GM23248 (cell line): ENCODE measurements around the gene AJAP1. TPM values are rescaled to one million over a fixed set of nuclear protein-coding genes. Genes with fewer than 3 reads are reported as not detected.

Experiments used
- DNase-seq: peaks from one replicate; pipeline ENCODE4 v3.0.0-alpha.2; 2015
- H2AFZ ChIP-seq: fragments of 200-600 bp; sonication (generic); 2 replicates; pipeline ENCODE4 v1.6.1; 2016; ENCODE audit warnings: antibody characterized with exemption
- H3F3A ChIP-seq: fragments of 200-600 bp; sonication (generic); 2 replicates; pipeline ENCODE4 v1.6.1; 2016; ENCODE audit warnings: mild to moderate bottlenecking, antibody characterized with exemption, mixed run types; ENCODE audit not compliant: insufficient read depth
- H3K27ac ChIP-seq: fragments of 200-600 bp; sonication (generic); 2 replicates; pipeline ENCODE4 v1.5.1; 2016; ENCODE audit warnings: mild to moderate bottlenecking
- H3K27me3 ChIP-seq: fragments of 200-600 bp; sonication (generic); replicated peaks from 2 replicates; pipeline ENCODE4 v1.6.1; 2016; ENCODE audit warnings: mild to moderate bottlenecking; ENCODE audit not compliant: insufficient read depth
- H3K36me3 ChIP-seq: fragments of 200-600 bp; sonication (generic); 2 replicates; pipeline ENCODE4 v1.6.1; 2016; ENCODE audit warnings: low read depth, mild to moderate bottlenecking
- H3K4me1 ChIP-seq: fragments of 200-600 bp; sonication (generic); 2 replicates; pipeline ENCODE4 v1.6.1; 2016; ENCODE audit warnings: mild to moderate bottlenecking; ENCODE audit not compliant: insufficient read depth
- H3K4me2 ChIP-seq: fragments of 200-600 bp; sonication (generic); one replicate; pipeline ENCODE4 v1.6.1; 2016; ENCODE audit warnings: mild to moderate bottlenecking; ENCODE audit not compliant: unreplicated experiment
- H3K4me3 ChIP-seq: fragments of 200-600 bp; sonication (generic); 2 replicates; pipeline ENCODE4 v1.5.1; 2016; ENCODE audit warnings: mild to moderate bottlenecking
- H3K79me2 ChIP-seq: fragments of 200-600 bp; sonication (generic); 2 replicates; pipeline ENCODE4 v1.6.1; 2016; ENCODE audit warnings: mild to moderate bottlenecking; ENCODE audit not compliant: insufficient read depth
- H3K9ac ChIP-seq: fragments of 200-600 bp; sonication (generic); 2 replicates; pipeline ENCODE4 v1.6.1; 2016; ENCODE audit warnings: mild to moderate bottlenecking
- H3K9me2 ChIP-seq: fragments of 200-600 bp; sonication (generic); 2 replicates; pipeline ENCODE4 v1.6.1; 2016; ENCODE audit warnings: mixed run types, mild to moderate bottlenecking, moderate library complexity; ENCODE audit not compliant: insufficient read depth
- H3K9me3 ChIP-seq: fragments of 200-600 bp; sonication (generic); one replicate; pipeline ENCODE4 v1.6.1; 2017; ENCODE audit warnings: low read depth
- H4K20me1 ChIP-seq: fragments of 200-600 bp; sonication (generic); 2 replicates; pipeline ENCODE4 v1.6.0; 2016; ENCODE audit not compliant: insufficient read depth
- EZH2 ChIP-seq: fragments of 200-600 bp; sonication (generic); IDR thresholded peaks from 2 replicates; pipeline ENCODE4 v1.6.1; 2018; ENCODE audit warnings: antibody characterized with exemption, mild to moderate bottlenecking; ENCODE audit not compliant: insufficient read depth, poor library complexity, severe bottlenecking
- EZH2phosphoT487 ChIP-seq: fragments of 200-600 bp; sonication (generic); IDR thresholded peaks from 2 replicates; pipeline ENCODE4 v1.6.1; 2018; ENCODE audit warnings: antibody characterized with exemption, moderate library complexity, mild to moderate bottlenecking, low read depth; ENCODE audit not compliant: insufficient read depth
- WGBS, 2 experiments: methylation state at CpG; one replicate each; pipeline ENCODE4 v1.1.6; 2015 to 2017; ENCODE audit warnings: low lambda C conversion rate in 2 of 2, low coverage in 1 of 2; ENCODE audit errors: missing lambda C conversion rate in 2 of 2; 5-methylcytosine and 5-hydroxymethylcytosine counted together
- in situ Hi-C: fragments of 300-500 bp; cut with MboI; formaldehyde crosslinking; loops from 2 replicates; pipeline ENCODE4 v1.15.0; 2020
- polyA plus RNA-seq: library from polyadenylated mRNA; unstranded; fragments of >200 nt; fragmentation: Nextera tagmentation; extraction: Ambion mirVana; gene quantifications from 2 replicates; pipeline ENCODE4 v1.2.1, GENCODE V29; 2016
- total RNA-seq: library from RNA; depleted of rRNA; stranded (reverse); fragments of >200 nt; shearing (Covaris generic); gene quantifications from 2 replicates; pipeline ENCODE4 v1.2.3, GENCODE V29; 2014

Gene AJAP1
- total and polyA plus RNA-seq, 2 experiments from 2014 or later: 0.03 to 0.86 TPM

DNA sequence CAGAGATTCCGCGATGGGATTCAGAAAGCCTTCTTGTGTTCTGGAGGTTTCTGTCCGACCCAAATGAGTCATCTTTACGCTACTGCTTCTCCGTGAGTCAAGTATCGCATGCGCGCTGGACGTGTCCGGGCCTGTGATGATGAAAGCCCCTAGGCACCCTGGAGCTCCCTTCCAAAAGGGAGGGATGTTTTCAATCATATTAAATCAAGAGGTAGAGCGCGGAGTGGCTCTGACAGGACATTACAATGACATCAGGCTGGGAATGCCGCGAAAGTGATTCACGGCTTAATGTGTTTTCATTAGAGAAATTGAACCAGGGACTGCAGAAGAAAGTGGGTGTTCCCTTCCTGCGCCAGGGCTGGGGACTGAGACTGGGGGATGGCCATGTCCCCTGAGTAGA is 48.5 kb downstream of the AJAP1 start:
- Histone ChIP-seq H2AFZ (no peak overlapping the region), H4K20me1 (no peaks in the 10 kb centered on the region), H3K4me2 (no peak overlapping the region), H3K9ac (no peak overlapping the region), H3K9me2 (no peaks in the 10 kb centered on the region), H3K27ac (no peak overlapping the region), H3K4me3 (no peak overlapping the region), H3K9me3 (no peaks in the 10 kb centered on the region), H3K79me2 (no peaks in the 10 kb centered on the region), H3K4me1 (no peaks in the 10 kb centered on the region), H3F3A (no peaks in the 10 kb centered on the region), H3K36me3 (no peaks in the 10 kb centered on the region), H3K27me3 (no peaks in the 10 kb centered on the region)
- TF ChIP-seq EZH2phosphoT487: no peak
- no peak for TF ChIP-seq EZH2
- DNase-seq: peak; percentile 24
- WGBS, 2 experiments: 23 to 25% methylated on average over 16 of the region's 16 CpGs
- in situ Hi-C loops: no loop called here

DNA sequence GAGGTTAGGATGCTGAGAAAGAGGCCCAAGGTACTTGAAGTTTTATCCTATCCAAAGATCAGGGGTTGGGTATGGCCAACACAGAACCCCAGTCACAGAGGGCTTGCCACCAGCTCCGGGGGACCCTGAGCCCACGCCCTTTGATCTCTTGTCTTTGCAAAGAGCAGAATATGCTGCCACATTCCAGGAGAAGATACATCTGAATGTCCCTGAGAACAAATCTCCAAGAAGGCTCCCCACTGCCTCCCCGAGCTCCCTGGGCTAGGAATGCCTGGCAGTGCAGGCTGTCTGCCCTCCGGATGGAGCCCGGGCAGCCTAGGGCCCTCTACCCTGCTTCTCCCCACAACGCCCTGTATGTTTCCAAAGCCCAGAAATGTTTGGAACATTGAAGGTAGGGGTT is 49.2 kb downstream of the AJAP1 start:
- no peak overlapping the region for H3K4me2 ChIP-seq
- H4K20me1 ChIP-seq: no peaks in the 10 kb centered on the region
- H3K4me1 ChIP-seq: no peaks in the 10 kb centered on the region
- H3K4me3 ChIP-seq: no peak overlapping the region
- 33 to 53% methylated on average over 6 of the region's 6 CpGs for WGBS, 2 experiments
- no peaks in the 10 kb centered on the region for H3F3A ChIP-seq
- H3K27ac ChIP-seq: no peak overlapping the region
- no peak overlapping the region for H3K9ac ChIP-seq
- H3K9me2 ChIP-seq: no peaks in the 10 kb centered on the region
- in situ Hi-C loops: no loop called here
- H3K27me3 ChIP-seq: no peaks in the 10 kb centered on the region
- no peak overlapping the region for H2AFZ ChIP-seq
- no peak for TF ChIP-seq EZH2
- TF ChIP-seq EZH2phosphoT487: no peak
- DNase-seq: no peak
- H3K79me2 ChIP-seq: no peaks in the 10 kb centered on the region
- no peaks in the 10 kb centered on the region for H3K36me3 ChIP-seq
- no peaks in the 10 kb centered on the region for H3K9me3 ChIP-seq

DNA sequence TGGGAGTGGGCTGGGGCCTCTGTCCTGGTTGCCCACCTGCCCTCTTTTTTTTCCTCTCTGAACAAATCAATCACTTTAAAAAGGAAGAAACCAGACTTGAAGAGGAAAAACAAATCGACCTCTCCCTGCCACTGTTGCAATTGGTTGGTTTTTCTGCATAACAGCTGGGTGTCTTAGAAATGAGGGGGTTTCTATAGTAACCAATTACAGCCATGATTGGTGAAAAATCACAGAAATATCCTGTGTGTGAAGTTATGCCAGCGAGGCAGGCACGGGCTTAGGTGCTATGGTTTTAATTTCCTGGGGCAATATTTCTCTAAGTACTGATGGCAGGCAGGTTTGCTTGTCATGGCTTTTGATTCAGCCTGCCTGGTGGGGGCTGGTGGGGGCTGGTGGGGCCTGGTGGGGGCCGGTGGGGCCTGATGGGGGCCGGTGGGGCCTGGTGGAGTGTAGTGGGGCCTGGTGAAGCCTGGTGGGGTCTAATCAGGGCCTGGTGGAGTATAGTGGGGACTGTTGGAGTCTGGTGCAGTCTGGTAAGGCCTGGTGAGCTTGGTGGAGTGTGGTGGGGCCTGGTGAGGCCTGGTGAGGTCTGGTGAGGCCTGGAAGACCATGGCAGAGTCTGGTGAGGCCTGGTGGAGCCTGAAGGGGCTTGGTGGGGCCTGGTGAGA is 54.6 kb downstream of the AJAP1 start:
- TF ChIP-seq EZH2phosphoT487 (no peak), EZH2 (no peak)
- H3K9me2 ChIP-seq: no peaks in the 10 kb centered on the region
- in situ Hi-C loops: no loop called here
- H2AFZ ChIP-seq: no peak overlapping the region
- H4K20me1 ChIP-seq: no peaks in the 10 kb centered on the region
- no peaks in the 10 kb centered on the region for H3K4me1 ChIP-seq
- H3K9me3 ChIP-seq: no peaks in the 10 kb centered on the region
- H3K4me2 ChIP-seq: no peak overlapping the region
- 11 to 28% methylated on average over 5 of the region's 5 CpGs for WGBS, 2 experiments
- H3F3A ChIP-seq: no peaks in the 10 kb centered on the region
- H3K27ac ChIP-seq: no peak overlapping the region
- H3K36me3 ChIP-seq: no peaks in the 10 kb centered on the region
- DNase-seq: no peak
- no peak overlapping the region for H3K9ac ChIP-seq
- H3K79me2 ChIP-seq: no peaks in the 10 kb centered on the region
- no peak overlapping the region for H3K4me3 ChIP-seq
- H3K27me3 ChIP-seq: no peaks in the 10 kb centered on the region

DNA sequence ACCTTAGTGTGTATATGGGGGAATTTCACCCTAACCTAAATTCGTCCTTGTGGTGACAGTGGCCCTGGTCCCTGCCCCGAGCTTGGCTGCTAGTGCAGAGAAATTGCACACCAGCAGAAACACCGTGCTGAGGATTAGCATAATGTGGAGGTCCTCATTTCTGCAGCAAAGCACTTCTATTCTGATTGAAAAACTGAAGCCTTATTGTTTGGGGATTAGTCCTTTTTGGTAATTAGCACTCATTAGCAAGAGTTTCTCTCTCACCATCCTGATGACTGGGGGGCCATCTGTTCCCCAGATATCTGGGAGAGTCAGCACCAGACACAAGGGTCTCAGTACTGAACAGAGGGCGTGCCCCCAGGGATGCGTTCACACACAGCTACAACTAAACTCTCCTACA is 55.2 kb downstream of the AJAP1 start:
- Histone ChIP-seq H4K20me1 (no peaks in the 10 kb centered on the region), H3K4me2 (no peak overlapping the region), H3K4me3 (no peak overlapping the region), H3K9me3 (no peaks in the 10 kb centered on the region), H3F3A (no peaks in the 10 kb centered on the region), H2AFZ (no peak overlapping the region), H3K27ac (no peak overlapping the region), H3K27me3 (no peaks in the 10 kb centered on the region), H3K4me1 (no peaks in the 10 kb centered on the region), H3K9me2 (no peaks in the 10 kb centered on the region), H3K9ac (no peak overlapping the region), H3K36me3 (no peaks in the 10 kb centered on the region), H3K79me2 (no peaks in the 10 kb centered on the region)
- TF ChIP-seq EZH2phosphoT487 (no peak), EZH2 (no peak)
- WGBS, 2 experiments: 36 to 45% methylated on average over 5 of the region's 5 CpGs
- in situ Hi-C loops: no loop called here
- no peak for DNase-seq
